Activated T-helper 1 cell treated with anti-CD3 and anti-CD28 coated beads, Interleukin-12 subunit alpha, Interleukin-12 subunit beta, Interleukin-2, Interleukin-4 antibody, amounts not matched to agents 30 ng/mL and 10 ng/mL and 1 ng/mL, durations not matched to agents 14 hours and 24 hours and 36 hours (primary cell): Measurements from ENCODE around the gene MCU. TPM values are rescaled to one million over a fixed set of nuclear protein-coding genes. Genes with fewer than 3 reads are reported as not detected.
A peak's percentile ranks its signal among the peaks of the same experiment; 100 is the strongest.

Experiments used
- DNase-seq: peaks from one replicate; pipeline ENCODE4 v3.0.0; 2021; ENCODE audit warnings: low spot score
- H3K27ac Mint-ChIP-seq: one replicate; pipeline ENCODE4 v1.8.0; 2021; ENCODE audit warnings: mild to moderate bottlenecking, mixed read lengths
- H3K27me3 Mint-ChIP-seq: one replicate; pipeline ENCODE4 v1.8.0; 2022; ENCODE audit warnings: mild to moderate bottlenecking, moderate library complexity, mixed read lengths; ENCODE audit not compliant: insufficient read depth
- H3K36me3 Mint-ChIP-seq: one replicate; pipeline ENCODE4 v1.8.0; 2021; ENCODE audit warnings: low read depth, mixed read lengths
- H3K4me1 Mint-ChIP-seq: one replicate; pipeline ENCODE4 v1.8.0; 2021; ENCODE audit warnings: low read depth, mixed read lengths
- H3K4me3 Mint-ChIP-seq: one replicate; pipeline ENCODE4 v1.8.0; 2021; ENCODE audit warnings: mild to moderate bottlenecking, moderate library complexity, mixed read lengths
- H3K9me3 Mint-ChIP-seq: one replicate; pipeline ENCODE4 v1.8.0; 2021; ENCODE audit warnings: mixed read lengths
- intact Hi-C: fragments of 100-400 bp; cut with micrococcal nuclease; formaldehyde crosslinking; loops from one replicate; pipeline ENCODE4 v1.15.1; 2024
- total RNA-seq: library from RNA; stranded (reverse); gene quantifications from 2 replicates; pipeline ENCODE4 v1.2.3, GENCODE V29; 2022

Gene MCU
- total RNA-seq, 1 donor from 2014 or later, result 17.5 TPM

DNA sequence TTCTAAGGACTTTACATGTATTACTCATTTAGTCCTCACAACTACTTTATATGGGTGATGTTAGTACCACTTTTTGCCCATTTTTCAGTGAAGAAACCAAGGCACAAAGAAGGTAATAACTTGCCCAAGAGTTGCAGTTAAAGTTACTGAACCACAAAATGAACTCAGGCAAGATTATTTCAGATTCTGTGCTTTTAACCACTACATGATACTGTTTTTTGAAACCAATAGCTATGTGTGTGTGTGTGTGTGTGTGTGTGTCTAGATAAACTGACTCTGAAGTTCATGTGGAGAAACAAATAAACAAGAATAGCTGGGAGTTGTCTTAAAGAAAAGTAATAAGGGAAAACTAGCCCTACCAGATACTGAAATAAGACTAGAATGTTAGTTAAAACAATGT is 140.8 kb downstream of the MCU start:
- Mint-ChIP-seq H3K27ac (no peak overlapping the region), H3K27me3 (no peaks in the 10 kb centered on the region), H3K36me3 (no peaks in the 10 kb centered on the region), H3K4me1 (no peaks in the 10 kb centered on the region), H3K9me3 (no peaks in the 10 kb centered on the region), H3K4me3 (no peak overlapping the region)
- no peak for DNase-seq
- intact Hi-C loops, result loop anchor here (5.0 kb wide), 1 partner anchor 270 kb away; no protein-coding TSS in a partner anchor

GRCh38 chr10:72834183-72834825 is 142.4 kb downstream of the MCU start:
- DNase-seq, result peak; percentile 14
- intact Hi-C loops, result loop anchor here (1.0 to 5.0 kb wide), 3 partner anchors 142 to 470 kb away; partner anchors contain the start of gene MCU
- Mint-ChIP-seq H3K4me3 (no peak overlapping the region), H3K4me1 (no peaks in the 10 kb centered on the region), H3K27me3 (no peaks in the 10 kb centered on the region), H3K36me3 (no peaks in the 10 kb centered on the region), H3K9me3 (no peaks in the 10 kb centered on the region), H3K27ac (no peak overlapping the region)

- H3K4me1 Mint-ChIP-seq, result no peaks in the 10 kb centered on the region
- H3K27me3 Mint-ChIP-seq, result no peaks in the 10 kb centered on the region
- no peaks in the 10 kb centered on the region for H3K36me3 Mint-ChIP-seq
- H3K27ac Mint-ChIP-seq, result no peak overlapping the region
- intact Hi-C loops, result no loop called here
- DNase-seq, result no peak
- H3K9me3 Mint-ChIP-seq, result no peaks in the 10 kb centered on the region
- no peak overlapping the region for H3K4me3 Mint-ChIP-seq
These were observed 148.4 kb downstream of the MCU start for GRCh38 chr10:72840319-72840718.

DNA sequence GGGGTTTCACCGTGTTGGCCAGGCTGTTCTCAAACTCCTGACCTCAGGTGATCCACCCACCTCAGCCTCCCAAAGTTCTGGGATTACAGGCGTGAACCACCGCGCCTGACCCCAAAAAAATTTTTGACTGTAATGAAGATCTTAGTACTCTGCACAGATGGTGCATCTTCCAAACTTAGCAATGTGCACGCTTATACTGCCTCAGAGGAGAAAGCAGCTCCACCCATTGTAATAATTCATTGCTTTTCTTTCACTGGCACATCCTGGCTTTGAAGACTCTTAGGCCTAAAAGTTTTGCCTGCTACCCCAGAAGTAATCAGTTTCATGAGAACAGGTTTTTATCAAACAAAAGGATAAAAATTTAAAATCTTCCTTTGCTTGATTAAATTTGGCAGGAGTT is 149.5 kb downstream of the MCU start:
- no peaks in the 10 kb centered on the region for H3K36me3 Mint-ChIP-seq
- no peak overlapping the region for H3K27ac Mint-ChIP-seq
- DNase-seq, result no peak
- no peaks in the 10 kb centered on the region for H3K9me3 Mint-ChIP-seq
- no peaks in the 10 kb centered on the region for H3K4me1 Mint-ChIP-seq
- H3K4me3 Mint-ChIP-seq, result no peak overlapping the region
- intact Hi-C loops, result no loop called here
- H3K27me3 Mint-ChIP-seq, result no peaks in the 10 kb centered on the region

- Mint-ChIP-seq H3K4me1 (no peaks in the 10 kb centered on the region), H3K27me3 (no peaks in the 10 kb centered on the region), H3K4me3 (no peak overlapping the region), H3K9me3 (no peaks in the 10 kb centered on the region), H3K27ac (no peak overlapping the region), H3K36me3 (no peaks in the 10 kb centered on the region)
- DNase-seq, result no peak
- intact Hi-C loops, result no loop called here
These were observed 150.2 kb downstream of the MCU start for GRCh38 chr10:72842164-72842563.

GRCh38 chr10:72846238-72846637 is 154.3 kb downstream of the MCU start:
- no peak overlapping the region for H3K4me3 Mint-ChIP-seq
- H3K9me3 Mint-ChIP-seq, result no peaks in the 10 kb centered on the region
- H3K27me3 Mint-ChIP-seq, result no peaks in the 10 kb centered on the region
- no peaks in the 10 kb centered on the region for H3K36me3 Mint-ChIP-seq
- intact Hi-C loops, result no loop called here
- no peak for DNase-seq
- H3K27ac Mint-ChIP-seq, result no peak overlapping the region
- H3K4me1 Mint-ChIP-seq, result no peaks in the 10 kb centered on the region

DNA sequence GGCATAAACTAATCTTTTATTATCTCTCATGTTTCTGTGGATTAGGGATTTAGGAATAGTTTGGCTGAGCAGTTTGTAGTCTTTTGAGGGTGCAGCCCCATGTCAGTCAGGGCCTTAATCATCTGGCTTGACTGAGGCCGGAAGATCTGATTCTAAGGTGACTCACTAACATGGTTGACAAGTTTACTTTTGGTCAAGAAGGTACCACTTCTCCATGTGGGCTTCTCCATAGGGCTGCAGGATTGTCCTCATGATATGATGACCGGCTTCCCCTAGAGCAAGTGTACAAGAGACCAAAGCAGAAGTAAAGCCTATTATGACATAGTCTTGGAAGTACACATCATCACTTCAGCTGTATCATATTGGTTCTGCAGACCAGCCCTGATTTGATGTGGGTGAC is 155.7 kb downstream of the MCU start:
- H3K27ac Mint-ChIP-seq, result no peak overlapping the region
- H3K4me1 Mint-ChIP-seq, result no peaks in the 10 kb centered on the region
- H3K27me3 Mint-ChIP-seq, result no peaks in the 10 kb centered on the region
- no peaks in the 10 kb centered on the region for H3K9me3 Mint-ChIP-seq
- no peak overlapping the region for H3K4me3 Mint-ChIP-seq
- no peak for DNase-seq
- intact Hi-C loops, result no loop called here
- H3K36me3 Mint-ChIP-seq, result no peaks in the 10 kb centered on the region

DNA sequence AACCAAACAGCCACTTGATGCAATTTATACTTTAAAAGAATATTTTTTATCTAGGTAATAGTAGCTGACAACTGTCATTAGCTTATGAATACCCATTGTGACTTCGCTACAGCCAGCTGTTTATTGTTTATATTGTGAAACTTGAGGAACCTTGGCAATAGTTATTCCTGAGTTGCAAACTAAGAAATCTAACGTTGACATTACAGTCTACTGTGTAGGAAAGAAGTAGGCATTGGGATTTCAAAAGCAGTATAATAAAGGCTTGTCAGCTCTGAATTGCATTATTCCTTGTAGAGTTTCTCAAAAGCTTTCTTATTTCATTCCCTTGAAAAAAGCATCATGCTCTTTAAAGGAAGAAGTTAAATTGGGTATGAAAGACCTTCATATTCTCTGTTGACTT is 158.9 kb downstream of the MCU start:
- Mint-ChIP-seq H3K27ac (no peak overlapping the region), H3K4me1 (no peaks in the 10 kb centered on the region), H3K9me3 (no peaks in the 10 kb centered on the region), H3K36me3 (no peaks in the 10 kb centered on the region), H3K4me3 (no peak overlapping the region), H3K27me3 (no peaks in the 10 kb centered on the region)
- intact Hi-C loops, result no loop called here
- DNase-seq, result no peak

DNA sequence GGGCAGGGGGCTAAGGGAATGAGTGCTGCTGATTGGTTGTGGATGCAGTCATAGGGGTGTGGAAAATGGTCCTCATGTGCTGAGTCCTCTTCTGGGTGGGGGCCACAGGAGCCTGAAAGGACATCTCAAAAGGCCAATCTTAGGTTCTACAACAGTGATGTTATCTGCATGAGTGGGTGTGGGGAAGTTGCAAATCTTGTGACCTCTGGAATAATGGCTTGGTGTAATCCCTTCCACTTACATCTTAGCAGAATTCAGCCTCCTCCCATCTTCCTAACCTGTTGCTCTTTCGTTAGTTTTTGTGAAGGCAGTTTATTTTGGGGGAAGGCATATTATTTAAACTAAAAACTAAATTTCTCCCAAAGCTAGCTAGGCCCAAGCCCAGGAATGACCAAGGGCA is 159.6 kb downstream of the MCU start:
- no peak overlapping the region for H3K27ac Mint-ChIP-seq
- H3K27me3 Mint-ChIP-seq, result no peaks in the 10 kb centered on the region
- H3K36me3 Mint-ChIP-seq, result no peaks in the 10 kb centered on the region
- H3K9me3 Mint-ChIP-seq, result no peaks in the 10 kb centered on the region
- DNase-seq, result no peak
- H3K4me3 Mint-ChIP-seq, result no peak overlapping the region
- H3K4me1 Mint-ChIP-seq, result no peaks in the 10 kb centered on the region
- intact Hi-C loops, result no loop called here

DNA sequence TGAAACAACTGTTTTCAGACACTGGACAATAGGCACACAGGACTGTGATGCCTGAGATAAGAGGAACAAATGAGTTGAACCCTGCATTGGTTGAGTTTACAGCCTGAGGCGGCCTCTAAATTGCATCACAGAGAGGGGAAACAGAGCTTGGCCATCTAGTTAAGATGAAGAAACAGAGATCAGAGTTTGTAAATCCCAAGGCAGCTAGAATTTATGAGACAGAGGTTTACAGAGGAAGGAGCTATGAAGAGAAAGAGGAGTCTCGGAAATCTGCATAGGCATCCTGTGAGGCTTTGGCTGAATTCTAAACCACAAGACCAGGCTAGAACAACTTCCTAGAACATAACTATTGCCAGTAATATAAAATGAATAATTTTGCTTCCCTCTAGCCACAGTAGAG is 160.6 kb downstream of the MCU start:
- Mint-ChIP-seq H3K36me3 (no peaks in the 10 kb centered on the region), H3K9me3 (no peaks in the 10 kb centered on the region), H3K27ac (no peak overlapping the region), H3K27me3 (no peaks in the 10 kb centered on the region), H3K4me3 (no peak overlapping the region), H3K4me1 (no peaks in the 10 kb centered on the region)
- intact Hi-C loops, result no loop called here
- DNase-seq, result no peak

DNA sequence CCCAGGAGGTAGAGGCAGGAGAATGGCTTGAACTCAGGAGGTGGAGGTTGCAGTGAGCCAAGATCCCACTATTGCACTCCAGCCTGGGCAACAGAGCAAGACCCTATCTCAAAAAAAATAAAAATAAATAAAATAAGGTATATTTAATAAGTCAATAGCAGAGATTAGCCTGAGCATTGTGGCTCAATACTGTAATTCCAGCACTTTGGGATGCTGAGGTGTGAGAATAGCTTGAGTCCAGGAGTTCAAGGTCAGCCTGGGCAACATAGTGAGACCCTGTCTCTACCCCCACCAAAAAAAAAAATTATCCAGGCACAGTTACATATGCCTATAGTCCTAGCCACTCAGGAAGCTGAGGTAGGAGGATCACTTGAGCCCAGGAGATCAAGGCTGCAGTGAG is 163.2 kb downstream of the MCU start:
- no peaks in the 10 kb centered on the region for H3K27me3 Mint-ChIP-seq
- H3K4me3 Mint-ChIP-seq, result no peak overlapping the region
- DNase-seq, result no peak
- no peaks in the 10 kb centered on the region for H3K9me3 Mint-ChIP-seq
- no peaks in the 10 kb centered on the region for H3K4me1 Mint-ChIP-seq
- H3K36me3 Mint-ChIP-seq, result no peaks in the 10 kb centered on the region
- no peak overlapping the region for H3K27ac Mint-ChIP-seq
- intact Hi-C loops, result no loop called here

GRCh38 chr10:72855790-72856189 is 163.8 kb downstream of the MCU start:
- no peak for DNase-seq
- H3K4me1 Mint-ChIP-seq, result no peaks in the 10 kb centered on the region
- no peaks in the 10 kb centered on the region for H3K27me3 Mint-ChIP-seq
- H3K36me3 Mint-ChIP-seq, result no peaks in the 10 kb centered on the region
- intact Hi-C loops, result no loop called here
- no peak overlapping the region for H3K4me3 Mint-ChIP-seq
- H3K27ac Mint-ChIP-seq, result no peak overlapping the region
- H3K9me3 Mint-ChIP-seq, result no peaks in the 10 kb centered on the region

DNA sequence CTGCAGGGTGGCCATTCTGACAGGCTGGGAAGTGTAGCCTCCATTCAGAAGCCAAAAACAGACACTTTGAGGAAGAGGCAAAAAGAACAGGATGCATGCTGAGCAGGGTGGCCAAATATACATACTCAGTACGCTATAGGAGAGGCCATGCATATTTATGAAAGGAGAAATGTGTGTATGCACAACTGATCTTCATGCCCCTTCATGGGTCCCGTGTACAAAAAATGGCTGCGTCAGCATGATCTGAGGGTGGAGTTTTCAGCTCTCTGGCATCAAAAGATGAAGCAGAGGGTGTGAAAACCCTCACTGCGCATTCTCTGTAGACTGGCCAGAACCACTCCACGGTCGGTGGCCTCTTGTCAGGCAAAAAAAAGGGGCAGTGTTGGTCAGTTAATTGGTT is 166.1 kb downstream of the MCU start:
- no peaks in the 10 kb centered on the region for H3K4me1 Mint-ChIP-seq
- H3K4me3 Mint-ChIP-seq, result no peak overlapping the region
- H3K36me3 Mint-ChIP-seq, result peaks cover 2% of the 10 kb centered on the region
- no peak for DNase-seq
- intact Hi-C loops, result no loop called here
- no peak overlapping the region for H3K27ac Mint-ChIP-seq
- H3K27me3 Mint-ChIP-seq, result no peaks in the 10 kb centered on the region
- no peaks in the 10 kb centered on the region for H3K9me3 Mint-ChIP-seq

- H3K27ac Mint-ChIP-seq, result no peak overlapping the region
- H3K4me3 Mint-ChIP-seq, result no peak overlapping the region
- H3K9me3 Mint-ChIP-seq, result no peaks in the 10 kb centered on the region
- DNase-seq, result no peak
- no peaks in the 10 kb centered on the region for H3K4me1 Mint-ChIP-seq
- peaks cover 4% of the 10 kb centered on the region for H3K36me3 Mint-ChIP-seq
- intact Hi-C loops, result loop anchor here (1.0 kb wide), 1 partner anchor 16 kb away; no protein-coding TSS in a partner anchor
- H3K27me3 Mint-ChIP-seq, result no peaks in the 10 kb centered on the region
These were observed 171.0 kb downstream of the MCU start for GRCh38 chr10:72862957-72863356.
